ENCODE data around the gene PIMREG. TPM values are rescaled to one million over a fixed set of nuclear protein-coding genes. Genes with fewer than 3 reads are reported as not detected.
A peak's percentile ranks its signal among the peaks of the same experiment; 100 is the strongest.

PIMREG gene
- total RNA-seq, 2 experiments from 2014 or later: 3.7 to 4.6 TPM

DNA sequence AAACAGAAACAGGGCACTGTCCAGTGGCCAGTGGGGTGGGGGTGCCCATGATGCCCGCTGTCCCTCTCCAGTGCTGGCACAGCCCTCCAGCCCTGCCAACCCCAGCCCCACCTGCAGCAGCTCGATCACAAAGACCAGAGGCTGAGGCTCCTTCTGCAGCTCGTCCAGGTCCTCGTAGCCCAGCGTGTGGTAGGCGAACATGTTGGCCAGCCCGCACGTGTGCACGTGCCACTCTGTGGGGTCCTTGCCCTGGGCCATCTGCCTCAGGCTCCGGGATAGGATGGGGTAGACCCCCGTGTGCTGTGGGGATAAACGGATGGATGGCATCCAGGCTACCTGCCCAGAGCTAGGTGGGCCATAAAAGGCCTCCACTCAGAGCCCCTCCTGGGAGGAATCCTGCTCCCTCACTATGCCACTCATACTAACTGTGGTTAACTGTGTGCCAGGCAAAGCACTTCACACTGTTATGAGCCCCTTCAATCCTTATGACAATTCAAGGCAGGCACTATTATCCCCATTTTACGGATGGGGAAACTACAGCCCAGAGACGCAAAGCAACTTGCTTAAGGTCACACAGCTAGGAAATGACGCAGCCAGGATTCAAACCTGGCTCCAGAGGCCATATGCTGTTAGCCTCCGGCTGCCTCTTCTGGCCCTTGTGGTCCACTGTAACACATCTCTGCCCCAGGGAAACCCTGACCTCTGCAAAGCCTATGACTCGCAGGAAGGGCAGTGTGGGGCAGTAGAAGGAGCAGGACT is 15.9 kb upstream of the PIMREG start:
- intact Hi-C loops (cut with micrococcal nuclease): no loop called here
- Mint-ChIP-seq H3K27ac (no peak overlapping the region), H3K4me1 (ENCODE audit: low read depth) (peaks cover 14% of the 10 kb centered on the region), H3K36me3 (ENCODE audit: low read depth) (peaks cover 6% of the 10 kb centered on the region), H3K27me3 (peaks cover 5% of the 10 kb centered on the region), H3K9me3 (peaks cover 15% of the 10 kb centered on the region), H3K4me3 (no peak overlapping the region)
- TF ChIP-seq, protein P1, sequence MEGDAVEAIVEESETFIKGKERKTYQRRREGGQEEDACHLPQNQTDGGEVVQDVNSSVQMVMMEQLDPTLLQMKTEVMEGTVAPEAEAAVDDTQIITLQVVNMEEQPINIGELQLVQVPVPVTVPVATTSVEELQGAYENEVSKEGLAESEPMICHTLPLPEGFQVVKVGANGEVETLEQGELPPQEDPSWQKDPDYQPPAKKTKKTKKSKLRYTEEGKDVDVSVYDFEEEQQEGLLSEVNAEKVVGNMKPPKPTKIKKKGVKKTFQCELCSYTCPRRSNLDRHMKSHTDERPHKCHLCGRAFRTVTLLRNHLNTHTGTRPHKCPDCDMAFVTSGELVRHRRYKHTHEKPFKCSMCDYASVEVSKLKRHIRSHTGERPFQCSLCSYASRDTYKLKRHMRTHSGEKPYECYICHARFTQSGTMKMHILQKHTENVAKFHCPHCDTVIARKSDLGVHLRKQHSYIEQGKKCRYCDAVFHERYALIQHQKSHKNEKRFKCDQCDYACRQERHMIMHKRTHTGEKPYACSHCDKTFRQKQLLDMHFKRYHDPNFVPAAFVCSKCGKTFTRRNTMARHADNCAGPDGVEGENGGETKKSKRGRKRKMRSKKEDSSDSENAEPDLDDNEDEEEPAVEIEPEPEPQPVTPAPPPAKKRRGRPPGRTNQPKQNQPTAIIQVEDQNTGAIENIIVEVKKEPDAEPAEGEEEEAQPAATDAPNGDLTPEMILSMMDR (IDR thresholded peaks at IDR 0.05): no peak
- DNase-seq (no peak), ATAC-seq (no peak)
- ChIA-PET CTCF (no interaction called here), POLR2A (no interaction called here)

DNA sequence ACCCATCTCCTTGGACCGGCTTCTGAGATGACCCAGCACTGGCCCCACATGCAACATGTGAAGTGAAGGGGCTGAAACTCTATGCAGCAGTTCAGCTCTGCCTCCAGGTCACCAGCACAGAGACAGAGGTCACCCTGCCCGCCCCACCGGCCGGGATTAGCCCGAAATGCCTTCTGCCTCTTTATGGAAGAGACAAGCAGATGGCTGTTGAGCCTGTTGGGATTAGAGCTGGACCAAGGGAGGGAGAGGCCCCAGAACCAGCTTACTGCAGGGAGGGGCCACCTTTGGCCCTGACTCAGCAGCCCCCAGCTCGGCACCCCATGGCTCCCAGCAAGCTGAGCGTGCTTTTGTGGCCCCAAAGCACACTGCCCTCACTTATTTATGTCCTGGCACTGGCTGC is 15.0 kb upstream of the PIMREG start:
- peaks cover 6% of the 10 kb centered on the region for H3K36me3 Mint-ChIP-seq (ENCODE audit: low read depth)
- POLR2A ChIA-PET: no interaction called here
- peaks cover 14% of the 10 kb centered on the region for H3K4me1 Mint-ChIP-seq (ENCODE audit: low read depth)
- peaks cover 15% of the 10 kb centered on the region for H3K9me3 Mint-ChIP-seq
- CTCF ChIA-PET: no interaction called here
- no peak overlapping the region for H3K27ac Mint-ChIP-seq
- no peak for DNase-seq
- no peak for ATAC-seq
- intact Hi-C loops (cut with micrococcal nuclease): no loop called here
- TF ChIP-seq, protein P1 (IDR thresholded peaks at IDR 0.05): no peak
- peaks cover 5% of the 10 kb centered on the region for H3K27me3 Mint-ChIP-seq
- no peak overlapping the region for H3K4me3 Mint-ChIP-seq

GRCh38 chr17:6430769-6431168 is 13.5 kb upstream of the PIMREG start:
- H3K36me3 Mint-ChIP-seq (ENCODE audit: low read depth): peaks cover 6% of the 10 kb centered on the region
- intact Hi-C loops (cut with micrococcal nuclease): no loop called here
- CTCF ChIA-PET: interaction anchor here (1.0 kb wide), 1 partner anchor 9 kb away, joined by 3 read pairs; no protein-coding TSS in a partner anchor
- H3K4me1 Mint-ChIP-seq (ENCODE audit: low read depth): peaks cover 14% of the 10 kb centered on the region
- H3K4me3 Mint-ChIP-seq: no peak overlapping the region
- DNase-seq (peak; percentile 50), ATAC-seq (no peak)
- H3K9me3 Mint-ChIP-seq: peaks cover 15% of the 10 kb centered on the region
- POLR2A ChIA-PET: interaction anchor here (1.1 kb wide), 1 partner anchor 12 kb away, joined by 4 read pairs; no protein-coding TSS in a partner anchor
- H3K27me3 Mint-ChIP-seq: peaks cover 3% of the 10 kb centered on the region
- TF ChIP-seq, protein P1 (IDR thresholded peaks at IDR 0.05): peak; percentile 61
- no peak overlapping the region for H3K27ac Mint-ChIP-seq

- TF ChIP-seq, protein P1 (IDR thresholded peaks at IDR 0.05): no peak
- Mint-ChIP-seq H3K4me1 (ENCODE audit: low read depth) (no peaks in the 10 kb centered on the region), H3K27ac (no peak within 1 kb of the TSS), H3K27me3 (peaks cover 12% of the 10 kb centered on the region), H3K9me3 (peaks cover 12% of the 10 kb centered on the region), H3K36me3 (ENCODE audit: low read depth) (peaks cover 4% of the 10 kb centered on the region), H3K4me3 (no peak within 1 kb of the TSS)
- POLR2A ChIA-PET: no interaction called here
- intact Hi-C loops (cut with micrococcal nuclease): no loop called here
- CTCF ChIA-PET: interaction anchor here (1.1 to 2.6 kb wide), 7 partner anchors 11 to 849 kb away, joined by 3 to 21 read pairs (median 7); no protein-coding TSS in a partner anchor
- no peak for ATAC-seq
- no peak for DNase-seq
Measured at GRCh38 chr17:6435051-6435450, 9.2 kb upstream of the PIMREG start, which contains the start of gene AIPL1. Gene AIPL1, minus strand, starts transcription at chr17:6435121. Its CDS starts 17 bp downstream, at chr17:6435104.

- ATAC-seq (peak; percentile 98), DNase-seq (peak; percentile 70)
- Mint-ChIP-seq H3K36me3 (ENCODE audit: low read depth) (peaks cover under 1% of the 10 kb centered on the region), H3K4me3 (no peak overlapping the region), H3K27ac (no peak overlapping the region), H3K9me3 (peaks cover 6% of the 10 kb centered on the region), H3K27me3 (peaks cover 15% of the 10 kb centered on the region), H3K4me1 (ENCODE audit: low read depth) (no peaks in the 10 kb centered on the region)
- intact Hi-C loops (cut with micrococcal nuclease): no loop called here
- CTCF ChIA-PET: interaction anchor here (0.6 to 2.6 kb wide), 18 partner anchors 10 to 873 kb away, joined by 3 to 21 read pairs (median 4); partner anchors contain the start of gene MED31
- TF ChIP-seq, protein P1 (IDR thresholded peaks at IDR 0.05): peak; percentile 77
- POLR2A ChIA-PET: interaction anchor here (0.7 kb wide), 1 partner anchor 139 kb away, joined by 3 read pairs; no protein-coding TSS in a partner anchor
Measured at GRCh38 chr17:6435968-6436367, 8.3 kb upstream of the PIMREG start.
